HepG2 (cell line): ENCODE measurements around the gene C2. TPM values are rescaled to one million over a fixed set of nuclear protein-coding genes. Genes with fewer than 3 reads are reported as not detected.

Experiments
- BRD4 ChIP-seq: sonication (generic); formaldehyde crosslinking; IDR thresholded peaks from 2 replicates; pipeline ENCODE4 v1.4.0; 2020; ENCODE audit warnings: missing genetic modification reagents
- DMAP1 ChIP-seq: IDR thresholded peaks from 2 replicates; pipeline ENCODE4 v1.6.1; 2016
- GLI4 ChIP-seq: sonication (generic); formaldehyde crosslinking; IDR thresholded peaks from 2 replicates; pipeline ENCODE4 v1.5.1; 2020; ENCODE audit warnings: missing genetic modification reagents, mild to moderate bottlenecking, moderate library complexity, borderline replicate concordance
- GPN1 ChIP-seq: sonication (generic); formaldehyde crosslinking; IDR thresholded peaks from 2 replicates; pipeline ENCODE4 v1.5.1; 2020; ENCODE audit warnings: missing genetic modification reagents, borderline replicate concordance
- KIAA2018 ChIP-seq: sonication (generic); formaldehyde crosslinking; IDR thresholded peaks from 2 replicates; pipeline ENCODE4 v1.5.0; 2020; ENCODE audit warnings: mild to moderate bottlenecking, missing genetic modification reagents, borderline replicate concordance
- MATR3 ChIP-seq: sonication (generic); formaldehyde crosslinking; IDR thresholded peaks from 2 replicates; pipeline ENCODE4 v1.4.0; 2020; ENCODE audit warnings: missing genetic modification reagents
- REL ChIP-seq: sonication (generic); formaldehyde crosslinking; conservative IDR thresholded peaks from 2 replicates; pipeline ENCODE4 v1.8.0; 2022; ENCODE audit warnings: mild to moderate bottlenecking, missing genetic modification reagents, moderate library complexity
- STAG1 ChIP-seq: sonication (generic); formaldehyde crosslinking; IDR thresholded peaks from 2 replicates; pipeline ENCODE4 v1.4.0; 2020; ENCODE audit warnings: missing genetic modification reagents
- ZBED4 ChIP-seq: sonication (generic); formaldehyde crosslinking; IDR thresholded peaks from 2 replicates; pipeline ENCODE4 v1.4.0; 2020; ENCODE audit warnings: missing genetic modification reagents, borderline replicate concordance
- ZBTB21 ChIP-seq: sonication (generic); formaldehyde crosslinking; IDR thresholded peaks from 2 replicates; pipeline ENCODE4 v1.4.0; 2020; ENCODE audit warnings: missing genetic modification reagents
- ZMYM3 ChIP-seq: sonication (generic); formaldehyde crosslinking; IDR thresholded peaks from 2 replicates; pipeline ENCODE4 v1.5.1; 2020; ENCODE audit warnings: mild to moderate bottlenecking, missing genetic modification reagents
- ZNF18 ChIP-seq: sonication (generic); formaldehyde crosslinking; IDR thresholded peaks from 2 replicates; pipeline ENCODE4 v1.8.0; 2022; ENCODE audit warnings: mild to moderate bottlenecking, missing genetic modification reagents; ENCODE audit not compliant: insufficient replicate concordance
- ZNF24 ChIP-seq: fragments of 450-650 bp; IDR thresholded peaks from 2 replicates; pipeline ENCODE4 v1.6.1; 2017; ENCODE audit warnings: antibody characterized with exemption, mild to moderate bottlenecking
- ZNF543 ChIP-seq: sonication (generic); formaldehyde crosslinking; IDR thresholded peaks from 2 replicates; pipeline ENCODE4 v1.4.0; 2020; ENCODE audit warnings: mild to moderate bottlenecking, missing genetic modification reagents
- ZNF589 ChIP-seq: sonication (generic); formaldehyde crosslinking; conservative IDR thresholded peaks from 2 replicates; pipeline ENCODE4 v1.8.0; 2022; ENCODE audit warnings: mild to moderate bottlenecking, moderate library complexity, missing genetic modification reagents
- ZNF672 ChIP-seq: sonication (generic); formaldehyde crosslinking; IDR thresholded peaks from 2 replicates; pipeline ENCODE4 v1.8.1; 2022; ENCODE audit warnings: missing genetic modification reagents
- ZSCAN22 ChIP-seq: sonication (generic); formaldehyde crosslinking; IDR thresholded peaks from 2 replicates; pipeline ENCODE4 v1.4.0; 2020; ENCODE audit warnings: mild to moderate bottlenecking, missing genetic modification reagents
- polyA plus RNA-seq, 8 experiments: library from polyadenylated mRNA; depleted of rRNA in 3 of 8; stranded (reverse) in 7 of 8; unstranded in 1 of 8; fragments of >200 nt; fragmentation: Illumina TruSeq in 4 of 8; extraction: Trizol in 4 of 8; gene quantifications; 2 replicates each; pipeline versions ENCODE4 v1.2.1 to v1.2.3, GENCODE V29; 2011 to 2016; ENCODE audit warnings: low read depth in 4 of 8, missing spikeins in 1 of 8, mixed read lengths in 1 of 8; ENCODE audit not compliant: insufficient read depth in 1 of 8
- total RNA-seq, 5 experiments: library from RNA; depleted of rRNA; stranded (reverse); fragments of >200 nt; fragmentation: Illumina TruSeq; extraction: Trizol; gene quantifications; 2 replicates each; pipeline ENCODE4 v1.2.3, GENCODE V29; 2016; ENCODE audit warnings: low read depth in 1 of 5

Gene C2
- total and polyA plus RNA-seq, 2 of the 13 experiments (the other 11 are each of a cell fraction or from before 2014, with no cell fraction given): 165 to 307 TPM

- TF ChIP-seq ZNF543 (CRISPR knock-in tag) (no peak), DMAP1 (CRISPR knock-in tag) (no peak), ZNF24 (no peak), STAG1 (CRISPR knock-in tag) (0 out of 2 replicates have a peak, but pooled peaks have one; percentile 3), GLI4 (peak; percentile 56; the same call in 1 of the 2 replicates), ZNF589 (CRISPR knock-in tag) (no peak), ZBTB21 (CRISPR knock-in tag) (no peak), ZMYM3 (CRISPR knock-in tag) (no peak), BRD4 (no peak), ZNF18 (CRISPR knock-in tag) (no peak), ZBED4 (CRISPR knock-in tag) (no peak), REL (CRISPR knock-in tag) (no peak), MATR3 (CRISPR knock-in tag) (no peak), KIAA2018 (CRISPR knock-in tag) (no peak), ZNF672 (CRISPR knock-in tag) (no peak), ZSCAN22 (CRISPR knock-in tag) (no peak), GPN1 (CRISPR knock-in tag) (no peak)
Measured at GRCh38 chr6:31971279-31971992, 43.9 kb downstream of the C2 start (continued).
